Muscle of back (tissue), 11 donors: ENCODE measurements around the gene MYEF2. TPM values are rescaled to one million over a fixed set of nuclear protein-coding genes. Genes with fewer than 3 reads are reported as not detected.

Source experiments
- DNase-seq, 3 donors: peaks; one replicate each; pipeline versions ENCODE4 v3.0.0 to v3.0.0-alpha.2; 2013
- polyA plus RNA-seq, 10 donors: library from polyadenylated mRNA; unstranded; fragments of 120-200 nt; gene quantifications; one replicate each; pipeline ENCODE4 v1.2.1, GENCODE V29; 2013; ENCODE audit not compliant: insufficient read length in 10 of 10

MYEF2 gene
- polyA plus RNA-seq, 10 donors = 10.4 to 26.0 (median 14.5) TPM

- no peak for DNase-seq
These were observed 30.7 kb downstream of the MYEF2 start for GRCh38 chr15:48147358-48147757.

GRCh38 chr15:48145923-48146322 is 32.2 kb downstream of the MYEF2 start:
- no peak for DNase-seq

GRCh38 chr15:48144889-48145288 is 33.2 kb downstream of the MYEF2 start:
- DNase-seq = peak; percentile 6 to 21 (median 7)

GRCh38 chr15:48143856-48144255 is 34.2 kb downstream of the MYEF2 start:
- peak in 1 of 3 donors; percentile 3 for DNase-seq

GRCh38 chr15:48132874-48133273 is 45.2 kb downstream of the MYEF2 start:
- DNase-seq = no peak

GRCh38 chr15:48131324-48131723 is 46.8 kb downstream of the MYEF2 start:
- no peak for DNase-seq

GRCh38 chr15:48126667-48127355 is 51.3 kb downstream of the MYEF2 start:
- no peak for DNase-seq

GRCh38 chr15:48121849-48122248 is 56.2 kb downstream of the MYEF2 start:
- no peak for DNase-seq

- no peak for DNase-seq
These were observed 57.4 kb downstream of the MYEF2 start, which contains the start of gene SLC24A5 for GRCh38 chr15:48120745-48121144. TSS of gene SLC24A5 (plus strand) at chr15:48120990. CDS start at chr15:48121045, 55 bp downstream.

GRCh38 chr15:48119277-48119676 is 58.8 kb downstream of the MYEF2 start:
- no peak for DNase-seq

- no peak for DNase-seq
These were observed 65.9 kb downstream of the MYEF2 start for GRCh38 chr15:48112242-48112641.

GRCh38 chr15:48109856-48110531 is 68.1 kb downstream of the MYEF2 start:
- no peak for DNase-seq

GRCh38 chr15:48109212-48109611 is 68.9 kb downstream of the MYEF2 start:
- DNase-seq = no peak

- no peak for DNase-seq
These were observed 72.2 kb downstream of the MYEF2 start for GRCh38 chr15:48105936-48106335.

- no peak for DNase-seq
These were observed 74.4 kb downstream of the MYEF2 start for GRCh38 chr15:48103647-48104046.

GRCh38 chr15:48102167-48102566 is 75.9 kb downstream of the MYEF2 start:
- DNase-seq = no peak

- no peak for DNase-seq
These were observed 76.6 kb downstream of the MYEF2 start for GRCh38 chr15:48101376-48101961.

GRCh38 chr15:48097264-48097663 is 80.8 kb downstream of the MYEF2 start:
- DNase-seq = no peak

- DNase-seq = peak in 1 of 3 donors; percentile 76
These were observed 81.3 kb downstream of the MYEF2 start for GRCh38 chr15:48096813-48097212.

GRCh38 chr15:48096355-48096786 is 81.7 kb downstream of the MYEF2 start:
- DNase-seq = no peak

GRCh38 chr15:48091522-48091921 is 86.6 kb downstream of the MYEF2 start:
- DNase-seq = no peak

- no peak for DNase-seq
These were observed 87.4 kb downstream of the MYEF2 start for GRCh38 chr15:48090666-48091065.

GRCh38 chr15:48090115-48090514 is 88.0 kb downstream of the MYEF2 start:
- DNase-seq = no peak
